Stimulated activated CD8-positive, alpha-beta memory T cell treated with anti-CD3 and anti-CD28 coated beads, Interleukin-15, amount 100 ng/mL, for 24 hours (primary cell): ENCODE measurements around the gene PRDX4.
"Not testable (repeated sequence)": the region's sequence is repeated elsewhere in the genome, so short reads cannot be mapped to it uniquely, and the experiment has no call there.

Experiments
- DNase-seq: peaks from one replicate; pipeline ENCODE4 v3.0.0-alpha.2; 2020; ENCODE audit warnings: low read depth

Gene PRDX4

DNA sequence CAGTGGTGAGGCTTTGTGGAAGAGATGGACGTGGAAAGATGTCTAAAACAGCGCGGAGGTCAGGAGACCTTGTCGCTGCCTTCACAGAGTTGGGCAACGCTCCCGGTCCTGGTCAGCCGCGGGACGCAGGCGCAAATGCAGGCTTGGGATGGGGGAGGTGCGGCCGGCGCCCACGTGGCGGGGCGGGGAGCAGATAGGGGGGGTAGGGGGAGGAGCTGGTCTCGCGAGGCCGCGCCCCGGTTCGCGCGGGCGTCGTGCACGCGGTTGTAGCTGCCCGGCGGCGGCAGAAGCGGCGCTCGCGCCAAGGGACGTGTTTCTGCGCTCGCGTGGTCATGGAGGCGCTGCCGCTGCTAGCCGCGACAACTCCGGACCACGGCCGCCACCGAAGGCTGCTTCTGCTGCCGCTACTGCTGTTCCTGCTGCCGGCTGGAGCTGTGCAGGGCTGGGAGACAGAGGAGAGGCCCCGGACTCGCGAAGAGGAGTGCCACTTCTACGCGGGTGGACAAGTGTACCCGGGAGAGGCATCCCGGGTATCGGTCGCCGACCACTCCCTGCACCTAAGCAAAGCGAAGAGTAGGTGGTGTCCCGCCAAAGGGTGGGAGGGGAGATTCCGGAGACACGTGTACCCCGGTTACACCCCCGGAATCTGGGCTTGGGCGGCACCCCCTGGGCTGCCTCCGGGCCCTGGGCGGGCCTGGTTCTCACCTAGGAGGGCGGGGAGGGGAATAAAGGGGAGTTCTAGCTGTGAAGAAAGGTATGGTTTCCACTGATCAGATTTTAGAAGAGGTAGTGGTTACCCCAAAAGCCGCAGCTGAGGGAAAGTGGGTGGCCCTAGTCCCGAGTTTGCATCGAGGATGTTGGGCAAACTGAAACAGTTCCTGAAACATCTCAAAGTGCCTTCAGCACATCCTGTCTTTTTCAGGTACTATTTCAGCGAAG is at the start of gene PRDX4:
Gene PRDX4 (plus strand): TSS at position 255 of the 939 bp plus-strand sequence. CDS start 78 bp downstream, at position 333.
- DNase-seq = peak; percentile 59

DNA sequence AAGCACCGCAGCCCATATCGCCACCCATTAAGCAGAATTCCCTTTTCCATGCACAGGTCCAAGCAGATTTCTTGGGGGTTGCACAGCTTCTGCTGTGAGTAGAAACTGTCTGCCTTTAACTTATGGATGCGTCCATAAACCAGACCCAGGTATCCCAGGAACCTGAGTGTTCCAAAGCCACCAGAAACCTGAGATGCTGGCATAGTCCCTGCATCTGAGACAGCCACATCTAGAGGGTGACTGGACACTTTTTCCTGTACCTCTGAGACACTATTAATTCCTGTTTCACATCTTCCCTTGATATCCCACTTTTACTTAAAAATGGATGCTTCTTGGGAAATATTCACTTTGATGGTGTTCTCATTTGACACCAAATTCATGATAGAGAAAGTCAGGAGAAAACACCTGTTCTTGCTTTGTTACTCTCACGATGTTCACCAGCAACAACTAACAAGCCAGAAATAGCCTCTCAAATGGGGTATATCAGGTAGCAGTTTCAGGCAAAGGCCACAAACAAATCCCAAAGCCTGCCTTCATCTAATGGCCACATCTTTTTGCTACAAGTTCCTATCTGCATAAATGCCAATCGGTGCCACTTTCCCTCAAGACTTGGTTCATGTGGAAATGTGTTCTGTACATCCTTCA is 45.5 kb upstream of the PRDX4 start:
- DNase-seq = no peak

DNA sequence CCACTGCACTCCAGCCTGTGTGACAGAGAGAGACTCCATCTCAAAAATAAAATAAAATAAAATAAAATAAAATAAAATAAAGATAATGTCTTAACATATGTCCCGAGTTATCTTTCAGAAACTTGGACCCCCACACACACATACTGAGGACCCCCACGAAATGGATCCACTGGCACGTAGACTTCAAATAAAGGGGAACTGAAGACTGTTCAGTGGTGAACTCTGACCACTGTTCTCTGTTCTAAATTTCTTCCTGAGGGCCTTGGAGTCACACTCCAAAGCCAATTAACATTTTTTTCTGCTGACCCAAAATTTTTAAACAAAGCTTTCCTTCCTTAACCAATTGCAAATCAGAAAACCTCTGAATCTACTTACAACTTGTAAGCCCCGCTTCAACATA is 43.5 kb upstream of the PRDX4 start:
- DNase-seq = no peak

DNA sequence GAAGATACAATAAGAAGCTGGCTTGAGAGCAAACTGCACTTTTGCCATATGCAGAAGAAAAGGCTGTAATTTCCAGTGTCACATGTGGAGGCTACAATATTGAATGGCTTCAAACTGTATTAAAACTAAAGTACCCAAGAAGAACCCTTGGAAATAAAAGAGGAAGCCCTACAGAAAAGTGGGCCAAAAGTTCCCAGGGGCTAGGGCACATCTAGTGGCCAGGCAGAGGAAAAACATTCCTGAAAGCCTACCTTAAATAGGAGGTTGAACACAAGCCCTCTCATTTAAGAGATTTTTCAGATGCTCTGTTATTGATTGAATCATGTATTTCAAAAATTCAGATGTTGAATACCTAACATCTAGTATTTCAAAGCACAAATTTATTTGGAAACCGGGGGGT is 40.6 kb upstream of the PRDX4 start:
- no peak for DNase-seq

DNA sequence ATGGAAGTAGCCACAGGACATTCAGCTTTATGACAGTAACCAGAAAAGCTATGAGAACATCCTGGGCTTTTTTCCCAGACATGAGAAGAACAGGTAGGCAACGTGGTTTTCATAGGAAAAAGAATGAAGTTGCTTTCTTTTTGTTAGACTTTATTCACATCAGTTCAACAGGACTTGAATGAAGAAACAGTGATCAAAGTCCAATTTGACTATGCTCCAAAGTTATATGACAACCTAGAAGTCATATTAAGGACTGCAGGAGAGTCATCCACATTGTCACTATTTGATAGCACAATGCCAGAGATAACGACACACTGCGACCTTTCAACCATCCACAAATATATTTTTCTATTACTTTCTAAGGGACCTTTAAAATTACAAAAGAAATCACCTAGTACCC is 39.2 kb upstream of the PRDX4 start:
- DNase-seq = no peak

DNA sequence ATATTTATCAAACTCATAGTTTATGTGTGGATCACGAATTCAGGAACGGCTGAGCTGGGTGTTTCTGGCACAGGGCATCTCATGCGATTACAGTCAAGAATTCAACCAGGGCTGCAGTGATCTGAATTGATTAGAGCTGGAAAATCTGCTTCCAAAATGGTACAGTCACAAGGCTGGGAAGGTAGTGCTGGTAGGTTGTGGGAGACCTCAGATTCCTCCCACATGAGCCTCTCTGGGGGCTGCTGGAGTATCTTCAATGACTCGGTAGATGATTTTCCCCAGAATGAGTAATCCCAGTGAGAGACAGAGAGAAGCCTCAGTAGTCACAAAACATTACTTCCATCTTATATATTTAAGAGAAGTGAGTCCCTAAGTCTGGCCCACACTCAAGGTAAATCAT is 36.2 kb upstream of the PRDX4 start:
- DNase-seq = no peak

DNA sequence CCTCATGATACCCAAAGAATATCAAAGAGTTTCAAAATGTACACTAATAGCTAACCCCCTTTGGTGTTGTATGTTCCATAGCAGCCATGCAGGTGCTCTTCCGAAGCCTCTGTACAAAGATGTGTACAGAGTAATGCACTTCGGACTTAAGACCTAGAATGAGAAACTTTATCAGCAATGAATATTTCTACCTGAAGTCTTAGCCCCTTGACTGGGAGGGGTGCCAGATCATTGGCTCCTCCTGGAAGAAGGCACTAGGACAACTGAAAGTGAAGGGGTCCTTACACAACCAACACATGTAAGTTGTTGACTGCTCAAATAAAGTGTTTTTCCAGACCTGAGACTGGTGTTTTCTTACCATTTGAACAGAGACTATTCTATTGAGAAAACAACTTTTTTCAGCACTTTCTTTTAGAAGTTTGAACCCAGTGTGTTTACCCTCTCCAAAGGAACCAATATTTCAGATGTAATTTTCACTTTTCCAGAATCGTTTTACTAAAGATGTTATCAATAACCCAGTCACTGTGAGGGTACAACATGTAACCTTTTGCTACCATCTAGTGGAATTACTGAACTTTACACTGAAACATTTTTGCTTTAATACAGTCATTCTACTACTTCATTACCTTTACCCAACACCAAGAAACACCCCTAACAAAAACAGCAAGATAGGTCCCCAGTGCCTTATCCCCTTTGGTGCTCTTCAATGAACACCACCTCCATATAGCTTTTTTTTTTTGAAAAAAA is 33.3 kb upstream of the PRDX4 start:
- no peak for DNase-seq

DNA sequence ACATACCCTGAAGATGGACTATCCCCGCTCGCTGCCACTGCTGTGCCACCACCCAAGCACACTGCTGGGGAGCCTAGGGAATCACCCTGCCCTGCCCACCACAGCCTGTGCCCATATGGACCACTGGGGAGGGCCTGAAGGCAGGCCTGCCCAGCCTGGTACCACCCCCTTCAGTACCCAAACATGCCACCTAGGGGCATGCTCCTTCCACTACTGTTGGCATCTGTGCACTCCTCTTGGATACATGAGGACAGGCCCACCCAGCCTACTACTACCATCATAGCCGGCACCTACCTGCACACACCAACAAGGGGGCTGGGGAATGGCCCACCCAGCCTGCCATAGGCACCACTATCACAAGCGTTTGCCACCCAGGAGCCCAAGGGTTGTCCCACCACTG is 30.1 kb upstream of the PRDX4 start:
- DNase-seq = no peak

DNA sequence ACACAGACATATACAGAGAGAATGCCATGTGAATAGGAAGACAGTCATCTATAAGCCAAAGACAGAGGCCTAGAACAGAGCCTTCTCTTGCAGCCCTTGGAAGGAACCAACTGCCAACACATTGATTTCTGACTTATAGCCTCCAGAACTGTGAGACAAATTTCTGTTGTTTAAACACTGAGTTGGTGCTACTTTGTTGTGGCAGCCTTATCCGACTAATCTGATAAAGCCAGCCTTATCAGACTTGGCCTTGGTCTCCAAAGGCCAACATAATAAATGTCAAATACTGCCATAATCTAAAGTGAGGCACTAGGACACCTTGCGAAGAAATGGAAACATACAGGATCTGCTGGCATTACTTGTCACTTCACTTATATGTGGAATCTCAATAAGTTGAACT is 24.3 kb upstream of the PRDX4 start:
- DNase-seq = no peak

DNA sequence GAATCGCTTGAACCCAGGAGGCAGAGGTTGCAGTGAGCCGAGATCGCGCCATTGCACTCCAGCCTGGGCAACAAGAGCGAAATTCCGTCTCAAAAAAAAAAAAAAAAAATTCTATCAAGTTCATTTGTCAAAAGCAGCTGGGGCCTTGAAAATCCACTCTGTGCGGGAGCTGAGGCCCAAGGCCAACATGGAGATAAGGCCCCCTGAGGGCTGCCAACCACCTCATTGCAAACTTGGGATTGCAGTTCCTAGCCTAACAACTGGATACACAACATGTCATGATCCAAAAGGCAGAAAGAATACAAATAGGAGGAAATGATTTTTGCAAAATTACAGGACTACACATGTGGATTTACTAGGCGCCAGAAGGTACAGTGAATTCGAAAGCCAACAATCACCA is 22.5 kb upstream of the PRDX4 start:
- DNase-seq = no peak

DNA sequence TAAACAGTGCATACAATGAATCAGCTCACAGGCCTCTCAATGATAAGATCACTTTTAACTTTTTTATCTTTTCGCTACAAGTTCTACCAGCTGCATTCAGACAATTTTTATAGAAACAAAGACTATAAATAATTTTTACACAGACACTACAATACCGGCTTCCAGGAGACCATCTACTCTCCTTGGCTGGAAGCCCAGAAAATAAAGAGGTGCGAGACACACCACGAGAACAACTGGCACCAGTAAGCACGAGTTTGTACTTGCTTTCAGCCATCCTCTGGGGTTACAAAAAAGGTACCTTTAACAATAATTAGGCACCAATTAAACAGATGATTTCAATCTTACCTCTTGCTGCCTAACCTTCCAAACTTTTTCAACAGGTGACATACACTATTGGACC is 11.2 kb upstream of the PRDX4 start:
- DNase-seq = no peak

DNA sequence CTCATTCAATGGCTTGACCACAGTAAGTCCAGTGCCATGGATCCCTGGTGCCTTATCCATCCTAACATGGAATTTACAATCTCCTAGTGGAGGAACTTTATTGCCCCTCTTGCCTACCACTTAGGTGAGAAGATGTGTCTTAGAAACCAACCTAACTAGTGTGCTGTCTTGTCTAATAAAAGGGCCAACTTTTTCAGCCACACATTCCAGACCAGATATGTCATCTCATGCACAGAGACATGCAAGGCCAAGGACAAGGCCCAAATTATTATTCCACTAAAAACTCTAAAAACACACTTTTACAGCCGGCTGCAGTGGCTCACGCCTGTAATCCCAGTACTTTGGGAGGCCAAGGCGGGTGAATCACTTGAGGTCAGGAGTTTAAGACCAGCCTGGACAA is 10.6 kb upstream of the PRDX4 start:
- DNase-seq = no peak

DNA sequence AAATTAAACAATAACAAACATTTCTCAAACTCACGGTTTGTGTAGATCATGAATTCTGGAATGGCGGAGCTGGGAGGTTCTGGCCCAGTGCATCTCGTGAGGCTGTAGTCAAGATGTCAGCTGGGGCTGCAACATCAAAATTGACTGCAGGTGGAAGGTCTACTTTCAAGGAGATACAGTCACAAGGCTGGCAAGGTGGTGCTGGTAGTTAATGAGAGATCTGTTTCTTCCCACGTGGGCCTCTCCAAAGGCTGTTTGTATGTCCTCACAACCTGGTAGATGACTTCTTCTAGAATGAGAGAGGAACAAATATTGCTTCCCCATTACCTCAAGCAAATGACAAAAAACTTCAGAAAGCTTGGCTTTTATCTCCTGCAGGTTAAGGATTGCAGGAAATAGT is 8.0 kb upstream of the PRDX4 start:
- DNase-seq = no peak

DNA sequence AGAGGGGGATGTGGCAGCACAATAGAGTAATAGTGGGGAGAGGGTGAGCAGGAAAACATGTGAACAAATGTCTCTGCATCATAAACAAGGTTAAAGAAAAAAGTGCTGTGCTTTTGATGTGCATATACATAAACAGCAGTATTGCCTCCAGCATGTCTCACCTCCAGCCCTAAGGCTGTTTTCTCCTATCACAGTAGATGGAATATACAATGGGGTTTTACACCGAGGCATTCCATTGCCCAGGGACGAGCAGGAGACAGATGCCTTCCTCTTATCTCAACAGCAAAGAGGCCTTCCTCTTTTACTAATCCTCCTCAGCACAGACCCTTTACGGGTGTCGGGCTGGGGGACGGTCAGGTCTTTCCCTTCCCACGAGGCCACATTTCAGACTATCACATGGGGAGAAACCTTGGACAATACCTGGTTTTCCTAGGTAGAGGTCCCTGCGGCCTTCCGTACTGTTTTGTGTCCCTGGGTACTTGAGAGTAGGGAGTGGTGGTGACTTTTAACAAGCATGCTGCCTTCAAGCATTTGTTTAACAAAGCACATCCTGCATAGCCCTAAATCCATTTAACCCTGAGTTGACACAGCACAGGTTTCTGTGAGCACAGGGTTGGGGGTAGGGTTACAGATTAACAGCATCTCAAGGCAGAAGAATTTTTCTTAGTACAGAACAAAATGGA is 7.1 kb upstream of the PRDX4 start:
- DNase-seq = not testable (repeated sequence)

DNA sequence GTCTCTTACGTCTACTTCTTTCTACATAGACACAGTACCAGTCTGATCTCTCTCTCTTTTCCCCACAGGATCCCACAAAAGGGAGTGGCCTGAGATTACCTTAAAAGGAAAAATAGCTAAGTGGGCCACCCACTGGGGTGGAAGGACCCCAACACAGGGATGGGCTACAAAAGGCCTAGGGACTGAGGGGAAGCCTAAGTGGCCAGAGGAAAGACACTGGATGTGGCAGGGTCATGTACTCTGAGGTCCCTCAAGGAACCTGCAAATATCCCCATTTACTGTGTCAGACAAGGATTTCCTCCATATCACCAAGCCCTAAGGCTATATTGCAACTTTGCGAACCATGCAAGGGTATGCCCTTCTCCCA is 6.5 kb upstream of the PRDX4 start:
- no peak for DNase-seq

DNA sequence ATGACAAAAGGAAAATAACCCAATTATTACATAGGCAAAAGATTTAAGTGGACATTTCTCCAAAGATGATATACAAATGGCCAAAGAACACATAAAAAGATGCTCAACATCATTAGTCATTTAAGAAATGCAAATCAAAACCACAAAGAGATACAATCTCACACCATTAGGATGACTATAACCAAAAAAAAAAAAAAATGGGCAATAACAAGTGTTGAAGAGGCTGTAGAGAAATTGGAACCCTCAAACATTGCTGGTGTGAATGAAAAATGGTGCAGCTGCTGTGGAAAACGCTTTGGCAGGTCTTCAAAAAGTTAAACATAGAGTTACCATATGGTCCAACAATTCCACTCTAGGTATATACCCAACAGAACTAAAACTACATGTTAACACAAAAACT is 5.6 kb upstream of the PRDX4 start:
- DNase-seq = no peak

DNA sequence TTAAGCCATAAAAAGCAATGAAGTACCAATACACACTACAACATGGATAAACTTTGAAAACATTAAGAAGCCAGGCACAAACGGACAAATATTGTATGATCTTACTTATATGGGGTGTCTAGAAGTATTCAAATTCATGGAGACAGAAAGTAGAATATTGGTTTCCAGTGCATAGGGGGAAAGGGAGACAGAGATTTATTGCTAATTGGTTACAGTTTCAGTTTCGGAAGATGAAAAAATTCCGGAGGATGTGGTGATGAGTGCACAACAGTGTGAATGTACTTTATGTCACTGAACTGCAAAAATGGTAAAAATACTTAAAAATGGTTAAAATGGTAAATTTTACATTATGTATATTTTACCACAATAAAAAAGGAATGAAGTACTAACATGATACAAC is 5.1 kb upstream of the PRDX4 start:
- no peak for DNase-seq

DNA sequence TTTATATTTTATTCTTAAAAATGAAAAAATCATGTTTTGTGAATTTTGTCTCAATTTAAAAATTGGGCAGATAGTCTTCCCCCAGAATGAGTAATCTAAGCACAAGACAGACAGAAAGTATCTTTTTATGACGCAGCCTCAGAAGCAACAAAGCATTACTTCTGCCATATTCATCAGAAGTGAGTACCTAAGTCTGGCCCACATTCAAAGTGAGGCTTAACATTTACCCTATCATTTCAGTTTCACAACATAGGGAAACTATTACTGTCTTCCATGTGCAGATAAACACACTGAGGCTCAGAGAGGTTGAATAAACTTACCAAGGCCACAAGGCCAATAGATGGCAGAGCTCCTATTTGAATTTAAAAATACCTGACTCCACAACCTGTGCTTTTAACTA is 4.4 kb upstream of the PRDX4 start:
- no peak for DNase-seq

DNA sequence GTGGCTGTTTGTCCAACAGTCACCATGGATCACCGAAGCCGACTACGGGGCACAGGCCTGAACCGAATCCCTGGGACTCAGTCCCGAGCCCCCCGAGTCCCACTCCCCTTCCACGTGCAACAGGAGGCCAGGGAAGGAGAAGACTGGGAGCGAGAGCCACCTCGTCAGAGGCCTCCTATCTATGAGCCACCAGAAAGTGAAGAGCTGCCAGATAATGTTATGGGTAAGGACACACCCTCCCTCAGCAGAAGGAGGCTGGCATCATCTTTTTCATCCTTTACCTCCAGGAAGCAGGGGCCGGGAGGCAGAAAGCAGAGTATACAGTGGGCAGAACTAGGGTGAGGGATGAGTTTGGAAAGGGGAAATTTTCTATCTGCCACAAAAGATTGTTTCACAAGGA is 2.8 kb upstream of the PRDX4 start:
- no peak for DNase-seq

DNA sequence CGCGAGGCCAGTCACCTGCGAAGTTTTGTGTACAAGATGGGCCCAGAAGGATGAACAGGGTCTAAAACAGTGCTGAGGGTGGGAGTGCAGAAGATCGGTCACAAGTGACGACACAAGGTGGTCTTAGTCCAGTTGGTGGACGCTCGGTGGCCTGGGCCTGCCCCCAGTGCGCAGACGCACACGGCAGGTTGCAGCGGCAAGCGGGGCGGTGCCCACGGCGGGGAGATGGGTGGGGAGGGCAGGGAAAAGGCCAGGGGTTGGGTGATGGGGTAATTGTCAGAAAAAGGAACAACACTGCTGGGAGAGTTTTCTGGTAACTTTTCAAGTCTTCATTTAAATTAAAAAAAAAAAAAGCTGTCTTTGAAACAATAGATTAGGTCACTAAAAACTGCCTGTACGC is 1.0 kb upstream of the PRDX4 start:
- no peak for DNase-seq

DNA sequence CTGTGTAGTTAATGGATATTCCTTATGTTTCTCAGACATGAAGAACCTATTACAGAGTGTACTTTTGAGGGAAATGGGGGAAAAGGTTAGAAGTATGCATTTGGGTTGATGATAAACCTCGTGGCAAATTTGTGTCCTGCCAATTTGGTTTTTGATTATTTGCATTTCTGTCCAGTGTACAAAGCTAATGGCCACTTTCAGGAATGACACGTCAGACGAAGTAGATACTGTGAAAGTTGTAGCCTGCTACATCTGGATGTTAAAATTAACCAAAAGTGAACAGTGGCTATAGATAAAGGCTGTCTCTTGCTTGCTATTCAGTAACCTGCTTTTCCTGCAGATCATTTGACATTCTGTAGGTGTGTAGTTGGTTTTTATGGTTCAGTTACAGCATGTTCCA is 1.0 kb downstream of the PRDX4 start:
- no peak for DNase-seq

DNA sequence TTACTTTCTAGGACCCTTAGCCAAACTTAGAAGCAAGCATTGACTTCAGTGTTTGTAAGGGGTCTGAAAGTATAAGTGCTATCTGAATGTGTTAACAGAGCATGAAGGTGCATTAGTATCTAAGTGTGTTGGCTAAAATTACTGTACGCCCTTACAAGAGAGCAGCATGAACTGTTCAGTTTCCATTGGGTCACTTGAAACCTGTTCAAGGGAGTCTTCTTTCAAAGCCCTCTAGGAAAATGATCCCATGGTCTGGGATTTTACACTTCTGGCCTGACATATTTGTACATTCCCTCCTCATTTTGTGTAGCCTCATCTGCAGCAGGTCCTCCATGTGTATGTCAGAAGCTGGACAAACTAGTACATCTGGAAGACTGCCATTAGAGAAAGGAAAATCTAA is 3.2 kb downstream of the PRDX4 start:
- DNase-seq = no peak
